ENCODE results near the gene NTN5. TPM values are rescaled to one million over a fixed set of nuclear protein-coding genes. Genes with fewer than 3 reads are reported as not detected.

The NTN5 gene
- total and polyA plus RNA-seq, 10 of the 15 experiments (the other 5 are each of a cell fraction or from before 2014, with no cell fraction given), result 0.07 to 0.22 TPM; not detected in 8

DNA sequence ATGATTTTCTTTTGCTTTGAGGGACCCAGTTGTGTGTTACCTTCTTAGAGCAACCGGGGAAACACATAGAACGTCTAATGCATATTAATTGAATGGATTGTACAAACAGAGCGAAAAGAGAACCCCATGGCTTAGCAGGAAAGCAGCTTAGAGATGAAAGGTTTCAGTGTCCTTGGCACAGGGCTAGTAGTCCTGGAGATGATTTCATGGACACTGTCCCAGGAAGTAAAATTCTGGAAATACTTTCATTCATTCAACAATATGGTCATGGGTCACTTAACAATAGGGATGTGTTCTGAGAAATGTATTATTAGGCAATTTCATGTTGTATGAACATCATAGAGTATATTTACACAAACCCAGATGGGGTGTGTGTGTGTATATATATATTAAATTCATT, 13.3 kb upstream of the NTN5 start:
- DNase-seq (ENCODE audit: low read depth, low spot score) (no peak), FAIRE-seq (no peak), ATAC-seq (no peak)
- POLR2A ChIA-PET, result no interaction called here
- Histone ChIP-seq H3K27ac (ENCODE audit: control insufficient read depth, insufficient read depth) (no peak overlapping the region), H3K27me3 (replicated peaks in 1 of 2; ENCODE audit: control insufficient read depth in 2 of 2, insufficient read depth in 2 of 2, low read length in 1 of 2) (no peaks in the 10 kb centered on the region; a peak in 1 of 4 replicates), H3K9me3 (replicated peaks; ENCODE audit: control insufficient read depth, insufficient read depth, low read length) (no peaks in the 10 kb centered on the region), H3K4me3 (no peak overlapping the region), H3K36me3 (ENCODE audit: control insufficient read depth in 2 of 2, insufficient read depth in 2 of 2, low read length in 1 of 2) (no peaks in the 10 kb centered on the region), H4K20me1 (ENCODE audit: control insufficient read depth, insufficient read depth) (no peaks in the 10 kb centered on the region), H3K9ac (ENCODE audit: control insufficient read depth, insufficient read depth, low read length) (no peak overlapping the region), H3K4me1 (ENCODE audit: control insufficient read depth, insufficient read depth, low read length) (peaks cover 2% of the 10 kb centered on the region; the same call in 1 of the 2 replicates), H3K4me2 (ENCODE audit: control insufficient read depth, insufficient read depth) (no peak overlapping the region), H2AFZ (ENCODE audit: control insufficient read depth, low read depth, low read length) (no peak overlapping the region), H3K79me2 (ENCODE audit: control insufficient read depth, insufficient read depth, low read length) (no peaks in the 10 kb centered on the region)
- in situ Hi-C loops (cut with MboI), result no loop called here
- intact Hi-C loops (cut with micrococcal nuclease; ENCODE audit: unreplicated experiment), result no loop called here
- CTCF ChIA-PET, result no interaction called here
- WGBS (ENCODE audit: insufficient coverage, insufficient replicate concordance, low lambda C conversion rate, missing lambda C conversion rate), result 33% methylated on average over 3 of the region's 3 CpGs
- SMC1A ChIA-PET (ENCODE audit: uncharacterized antibody, unreplicated experiment), result no interaction called here
- TF ChIP-seq POLR2AphosphoS5 (IDR thresholded peaks at IDR 0.05; ENCODE audit: low read length), result no peak
- TF ChIP-seq, protein P1, sequence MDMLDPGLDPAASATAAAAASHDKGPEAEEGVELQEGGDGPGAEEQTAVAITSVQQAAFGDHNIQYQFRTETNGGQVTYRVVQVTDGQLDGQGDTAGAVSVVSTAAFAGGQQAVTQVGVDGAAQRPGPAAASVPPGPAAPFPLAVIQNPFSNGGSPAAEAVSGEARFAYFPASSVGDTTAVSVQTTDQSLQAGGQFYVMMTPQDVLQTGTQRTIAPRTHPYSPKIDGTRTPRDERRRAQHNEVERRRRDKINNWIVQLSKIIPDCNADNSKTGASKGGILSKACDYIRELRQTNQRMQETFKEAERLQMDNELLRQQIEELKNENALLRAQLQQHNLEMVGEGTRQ (IDR thresholded peaks at IDR 0.05; ENCODE audit: borderline replicate concordance, low read depth, low read length), result no peak
- TF ChIP-seq, protein P2, sequence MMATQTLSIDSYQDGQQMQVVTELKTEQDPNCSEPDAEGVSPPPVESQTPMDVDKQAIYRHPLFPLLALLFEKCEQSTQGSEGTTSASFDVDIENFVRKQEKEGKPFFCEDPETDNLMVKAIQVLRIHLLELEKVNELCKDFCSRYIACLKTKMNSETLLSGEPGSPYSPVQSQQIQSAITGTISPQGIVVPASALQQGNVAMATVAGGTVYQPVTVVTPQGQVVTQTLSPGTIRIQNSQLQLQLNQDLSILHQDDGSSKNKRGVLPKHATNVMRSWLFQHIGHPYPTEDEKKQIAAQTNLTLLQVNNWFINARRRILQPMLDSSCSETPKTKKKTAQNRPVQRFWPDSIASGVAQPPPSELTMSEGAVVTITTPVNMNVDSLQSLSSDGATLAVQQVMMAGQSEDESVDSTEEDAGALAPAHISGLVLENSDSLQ (IDR thresholded peaks at IDR 0.05), result no peak
- TF ChIP-seq, protein P3, sequence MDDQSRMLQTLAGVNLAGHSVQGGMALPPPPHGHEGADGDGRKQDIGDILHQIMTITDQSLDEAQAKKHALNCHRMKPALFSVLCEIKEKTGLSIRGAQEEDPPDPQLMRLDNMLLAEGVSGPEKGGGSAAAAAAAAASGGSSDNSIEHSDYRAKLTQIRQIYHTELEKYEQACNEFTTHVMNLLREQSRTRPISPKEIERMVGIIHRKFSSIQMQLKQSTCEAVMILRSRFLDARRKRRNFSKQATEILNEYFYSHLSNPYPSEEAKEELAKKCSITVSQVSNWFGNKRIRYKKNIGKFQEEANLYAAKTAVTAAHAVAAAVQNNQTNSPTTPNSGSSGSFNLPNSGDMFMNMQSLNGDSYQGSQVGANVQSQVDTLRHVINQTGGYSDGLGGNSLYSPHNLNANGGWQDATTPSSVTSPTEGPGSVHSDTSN (IDR thresholded peaks at IDR 0.05; ENCODE audit: insufficient replicate concordance, low read depth, low read length), result no peak
- BruUV-seq (replicated peaks), result no TSS peak
- RAD21 ChIA-PET (ENCODE audit: unreplicated experiment), result no interaction called here

Data from GM12878 (cell line).